Measurements from ENCODE around the gene FCSK.

FCSK gene

DNA sequence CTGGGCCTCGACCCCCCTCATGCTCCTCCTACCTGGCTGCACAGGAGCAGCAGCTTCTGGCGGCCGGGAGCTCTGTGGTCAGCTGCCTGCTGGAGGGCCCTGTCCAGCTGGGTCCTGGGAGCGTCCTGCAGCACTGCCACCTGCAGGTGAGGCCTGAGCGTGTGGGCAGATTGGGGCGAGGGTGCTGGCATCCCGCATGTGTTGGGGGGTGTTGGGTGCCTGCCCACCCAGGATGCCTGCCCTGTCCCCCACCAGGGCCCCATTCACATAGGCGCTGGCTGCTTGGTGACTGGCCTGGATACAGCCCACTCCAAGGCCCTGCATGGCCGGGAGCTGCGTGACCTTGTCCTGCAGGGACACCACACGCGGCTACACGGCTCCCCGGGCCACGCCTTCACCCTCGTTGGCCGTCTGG, 16.5 kb downstream of the FCSK start:
- no peak for DNase-seq (ENCODE audit: low read depth, low spot score)
- TF ChIP-seq, protein P1, sequence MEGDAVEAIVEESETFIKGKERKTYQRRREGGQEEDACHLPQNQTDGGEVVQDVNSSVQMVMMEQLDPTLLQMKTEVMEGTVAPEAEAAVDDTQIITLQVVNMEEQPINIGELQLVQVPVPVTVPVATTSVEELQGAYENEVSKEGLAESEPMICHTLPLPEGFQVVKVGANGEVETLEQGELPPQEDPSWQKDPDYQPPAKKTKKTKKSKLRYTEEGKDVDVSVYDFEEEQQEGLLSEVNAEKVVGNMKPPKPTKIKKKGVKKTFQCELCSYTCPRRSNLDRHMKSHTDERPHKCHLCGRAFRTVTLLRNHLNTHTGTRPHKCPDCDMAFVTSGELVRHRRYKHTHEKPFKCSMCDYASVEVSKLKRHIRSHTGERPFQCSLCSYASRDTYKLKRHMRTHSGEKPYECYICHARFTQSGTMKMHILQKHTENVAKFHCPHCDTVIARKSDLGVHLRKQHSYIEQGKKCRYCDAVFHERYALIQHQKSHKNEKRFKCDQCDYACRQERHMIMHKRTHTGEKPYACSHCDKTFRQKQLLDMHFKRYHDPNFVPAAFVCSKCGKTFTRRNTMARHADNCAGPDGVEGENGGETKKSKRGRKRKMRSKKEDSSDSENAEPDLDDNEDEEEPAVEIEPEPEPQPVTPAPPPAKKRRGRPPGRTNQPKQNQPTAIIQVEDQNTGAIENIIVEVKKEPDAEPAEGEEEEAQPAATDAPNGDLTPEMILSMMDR (IDR thresholded peaks at IDR 0.05; ENCODE audit: insufficient read depth, low read length, missing control alignments), result peak; percentile 65
- ChIA-PET POLR2A (interaction anchor here (1.2 kb wide), 1 partner anchor 98 kb away, joined by 4 read pairs; no protein-coding TSS in a partner anchor), CTCF (interaction anchor here (0.6 to 2.2 kb wide), 10 partner anchors 8 to 109 kb away, joined by 3 to 8 read pairs (median 4); partner anchors contain the start of gene FCSK)
- no peak overlapping the region for H3K4me3 ChIP-seq (ENCODE audit: low read depth, low read length)

DNA sequence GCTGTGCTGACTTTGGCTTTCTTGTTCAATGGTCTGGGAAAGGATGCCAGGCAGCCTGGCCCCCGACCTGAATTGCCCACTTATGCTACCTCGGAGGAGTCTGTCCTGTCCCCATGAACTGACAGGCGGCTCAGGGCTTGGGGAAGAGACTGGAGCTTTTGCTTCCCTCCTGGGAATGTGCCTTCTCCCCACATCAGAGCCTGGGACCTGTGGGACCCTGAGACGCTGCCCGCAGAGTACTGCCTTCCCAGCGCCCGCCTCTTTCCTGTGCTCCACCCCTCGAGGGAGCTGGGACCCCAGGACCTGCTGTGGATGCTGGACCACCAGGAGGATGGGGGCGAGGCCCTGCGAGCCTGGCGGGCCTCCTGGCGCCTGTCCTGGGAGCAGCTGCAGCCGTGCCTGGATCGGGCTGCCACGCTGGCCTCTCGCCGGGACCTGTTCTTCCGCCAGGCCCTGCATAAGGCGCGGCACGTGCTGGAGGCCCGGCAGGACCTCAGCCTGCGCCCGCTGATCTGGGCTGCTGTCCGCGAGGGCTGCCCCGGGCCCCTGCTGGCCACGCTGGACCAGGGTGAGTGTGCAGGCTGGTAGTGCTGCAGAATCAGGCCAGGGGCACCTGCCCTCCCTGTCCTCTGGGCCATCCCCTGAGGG, 18.5 kb downstream of the FCSK start:
- ChIA-PET CTCF (interaction anchor here (0.8 to 1.6 kb wide), 3 partner anchors 11 to 93 kb away, joined by 3 to 5 read pairs (median 4); no protein-coding TSS in a partner anchor), POLR2A (no interaction called here)
- DNase-seq (ENCODE audit: low read depth, low spot score), result no peak
- TF ChIP-seq, protein P1 (IDR thresholded peaks at IDR 0.05; ENCODE audit: insufficient read depth, low read length, missing control alignments), result no peak
- H3K4me3 ChIP-seq (ENCODE audit: low read depth, low read length), result no peak overlapping the region

DNA sequence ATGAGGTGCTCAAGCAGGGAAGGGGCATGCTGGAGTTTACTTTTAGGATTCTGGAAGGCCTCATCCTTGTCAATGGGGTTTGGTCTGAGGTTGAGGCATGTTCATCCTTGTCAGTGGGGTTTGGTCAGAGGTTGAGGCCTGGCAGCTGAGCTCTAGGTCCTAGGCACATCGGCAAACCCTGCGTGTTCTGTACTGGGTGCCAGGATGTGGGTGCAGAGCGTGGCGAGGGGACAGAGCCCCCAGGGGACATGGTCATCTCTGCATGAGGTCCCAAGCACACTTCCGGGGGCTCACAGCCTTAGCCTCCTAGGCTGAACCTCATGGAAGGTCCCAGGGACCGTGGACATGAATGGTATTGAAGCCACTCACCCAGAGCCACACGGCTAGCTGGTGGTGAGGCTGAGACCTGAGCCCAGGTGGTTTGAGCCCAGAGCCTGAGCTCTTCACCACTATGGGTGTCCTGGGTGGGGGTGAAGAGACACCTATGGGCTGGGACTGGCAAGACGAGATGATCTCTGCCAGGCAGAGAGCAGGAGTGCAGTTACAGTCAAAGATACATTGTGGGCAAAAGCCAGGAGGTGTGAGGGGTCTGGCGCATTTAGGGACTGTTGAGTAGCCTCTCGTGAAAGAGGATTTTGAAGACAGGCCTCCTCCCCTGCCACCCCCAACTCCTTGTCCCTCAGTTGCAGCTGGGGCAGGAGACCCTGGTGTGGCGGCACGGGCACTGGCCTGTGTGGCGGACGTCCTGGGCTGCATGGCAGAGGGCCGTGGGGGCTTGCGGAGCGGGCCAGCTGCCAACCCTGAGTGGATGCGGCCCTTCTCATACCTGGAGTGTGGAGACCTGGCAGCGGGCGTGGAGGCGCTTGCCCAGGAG, 19.3 kb downstream of the FCSK start:
- TF ChIP-seq, protein P1 (IDR thresholded peaks at IDR 0.05; ENCODE audit: insufficient read depth, low read length, missing control alignments), result no peak
- ChIA-PET CTCF (interaction anchor here (0.8 to 1.6 kb wide), 2 partner anchors 79 to 93 kb away, joined by 3 to 5 read pairs; no protein-coding TSS in a partner anchor), POLR2A (no interaction called here)
- H3K4me3 ChIP-seq (ENCODE audit: low read depth, low read length), result no peak overlapping the region
- no peak for DNase-seq (ENCODE audit: low read depth, low spot score)

DNA sequence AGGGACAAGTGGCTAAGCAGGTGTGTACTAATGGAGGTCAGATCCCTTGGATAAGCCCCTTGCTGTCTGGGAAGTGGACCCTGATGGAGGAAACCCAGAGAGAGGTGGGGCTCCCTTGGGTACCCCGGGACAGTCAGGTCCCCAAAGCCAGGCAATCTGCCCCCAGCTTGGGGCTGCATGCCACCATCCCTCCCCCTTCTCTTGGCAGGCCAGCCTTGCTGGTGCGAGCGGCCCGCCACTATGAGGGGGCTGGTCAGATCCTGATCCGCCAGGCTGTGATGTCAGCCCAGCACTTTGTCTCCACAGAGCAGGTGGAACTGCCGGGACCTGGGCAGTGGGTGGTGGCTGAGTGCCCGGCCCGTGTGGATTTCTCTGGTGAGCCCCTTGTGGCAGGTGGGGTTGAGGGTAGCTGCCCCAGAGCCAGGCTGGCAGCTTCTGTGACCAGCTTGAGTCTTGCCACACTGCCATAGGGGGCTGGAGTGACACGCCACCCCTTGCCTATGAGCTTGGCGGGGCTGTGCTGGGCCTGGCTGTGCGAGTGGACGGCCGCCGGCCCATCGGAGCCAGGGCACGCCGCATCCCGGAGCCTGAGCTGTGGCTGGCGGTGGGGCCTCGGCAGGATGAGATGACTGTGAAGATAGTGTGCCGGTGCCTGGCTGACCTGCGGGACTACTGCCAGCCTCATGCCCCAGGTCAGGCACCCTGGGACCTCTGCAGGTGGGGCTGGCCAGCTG, 20.1 kb downstream of the FCSK start:
- H3K4me3 ChIP-seq (ENCODE audit: low read depth, low read length), result no peak overlapping the region
- no peak for DNase-seq (ENCODE audit: low read depth, low spot score)
- TF ChIP-seq, protein P1 (IDR thresholded peaks at IDR 0.05; ENCODE audit: insufficient read depth, low read length, missing control alignments), result no peak
- CTCF ChIA-PET, result interaction anchor here (1.6 kb wide), 1 partner anchor 80 kb away, joined by 5 read pairs; no protein-coding TSS in a partner anchor
- POLR2A ChIA-PET, result no interaction called here

DNA sequence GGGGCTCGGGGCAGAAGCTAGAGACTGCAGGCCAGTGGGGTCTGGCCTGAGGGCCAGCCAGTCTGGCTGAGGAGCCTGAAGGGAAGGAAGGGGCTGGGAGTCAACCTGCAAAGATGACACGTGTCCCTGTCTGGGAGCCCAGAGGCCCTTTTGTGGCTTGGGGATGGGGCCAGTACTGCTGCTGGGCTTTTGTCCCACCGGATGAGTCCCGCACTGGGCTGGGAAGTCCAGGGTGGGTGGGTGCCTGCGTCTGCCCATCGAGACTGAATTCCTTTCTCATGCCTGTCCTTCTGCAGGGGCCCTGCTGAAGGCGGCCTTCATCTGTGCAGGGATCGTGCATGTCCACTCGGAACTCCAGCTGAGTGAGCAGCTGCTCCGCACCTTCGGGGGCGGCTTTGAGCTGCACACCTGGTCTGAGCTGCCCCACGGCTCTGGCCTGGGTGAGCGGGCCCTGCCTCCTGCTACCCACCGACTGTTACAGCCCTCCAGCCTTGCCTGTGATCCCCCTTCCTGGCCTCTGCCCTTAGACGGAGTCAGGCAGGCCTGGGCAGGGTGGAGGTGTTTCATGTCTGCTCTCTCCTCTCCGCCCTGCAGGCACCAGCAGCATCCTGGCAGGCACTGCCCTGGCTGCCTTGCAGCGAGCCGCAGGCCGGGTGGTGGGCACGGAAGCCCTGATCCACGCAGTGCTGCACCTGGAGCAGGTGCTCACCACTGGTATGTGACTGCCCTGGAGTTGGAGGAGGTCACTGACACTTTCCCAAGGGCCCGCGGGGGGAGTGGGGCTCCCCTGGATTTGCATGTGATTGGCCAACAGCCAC, 20.9 kb downstream of the FCSK start:
- DNase-seq (ENCODE audit: low read depth, low spot score), result no peak
- TF ChIP-seq, protein P1 (IDR thresholded peaks at IDR 0.05; ENCODE audit: insufficient read depth, low read length, missing control alignments), result no peak
- ChIA-PET POLR2A (no interaction called here), CTCF (no interaction called here)
- H3K4me3 ChIP-seq (ENCODE audit: low read depth, low read length), result no peak overlapping the region

All from AG04449 (cell line).